GM19240 (cell line): ENCODE results near the gene CCDC150.

ENCODE experiments used
- DNase-seq: peaks from one replicate; pipeline ENCODE4 v3.0.0; 2011; ENCODE audit warnings: low spot score; ENCODE audit not compliant: insufficient read length

Gene CCDC150

DNA sequence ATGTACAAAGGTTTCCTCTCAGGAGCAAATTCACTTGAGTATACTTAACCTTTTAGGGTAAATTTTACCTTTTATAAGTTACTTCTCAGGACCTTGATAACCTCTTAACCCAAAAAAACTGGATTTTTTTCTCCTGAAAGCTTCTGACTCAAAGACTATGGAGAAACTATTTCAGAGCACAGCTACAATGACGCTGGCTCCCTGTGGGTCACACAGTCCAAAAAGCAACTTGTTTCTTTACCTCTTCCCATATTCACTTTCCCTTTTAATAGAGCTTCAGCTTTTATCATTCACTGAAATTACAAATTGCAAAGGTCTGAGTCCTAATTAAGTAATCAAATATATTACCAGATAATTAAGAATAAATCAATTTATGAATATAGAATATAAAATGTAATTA is 127.6 kb downstream of the CCDC150 start:
- no peak for DNase-seq
